ENCODE measurements around the gene CFDP1. TPM values are rescaled to one million over a fixed set of nuclear protein-coding genes. Genes with fewer than 3 reads are reported as not detected.

Gene CFDP1
- total and polyA plus RNA-seq, 2 of the 13 experiments (the other 11 are each of a cell fraction or from before 2014, with no cell fraction given): 78.6 to 153 TPM

DNA sequence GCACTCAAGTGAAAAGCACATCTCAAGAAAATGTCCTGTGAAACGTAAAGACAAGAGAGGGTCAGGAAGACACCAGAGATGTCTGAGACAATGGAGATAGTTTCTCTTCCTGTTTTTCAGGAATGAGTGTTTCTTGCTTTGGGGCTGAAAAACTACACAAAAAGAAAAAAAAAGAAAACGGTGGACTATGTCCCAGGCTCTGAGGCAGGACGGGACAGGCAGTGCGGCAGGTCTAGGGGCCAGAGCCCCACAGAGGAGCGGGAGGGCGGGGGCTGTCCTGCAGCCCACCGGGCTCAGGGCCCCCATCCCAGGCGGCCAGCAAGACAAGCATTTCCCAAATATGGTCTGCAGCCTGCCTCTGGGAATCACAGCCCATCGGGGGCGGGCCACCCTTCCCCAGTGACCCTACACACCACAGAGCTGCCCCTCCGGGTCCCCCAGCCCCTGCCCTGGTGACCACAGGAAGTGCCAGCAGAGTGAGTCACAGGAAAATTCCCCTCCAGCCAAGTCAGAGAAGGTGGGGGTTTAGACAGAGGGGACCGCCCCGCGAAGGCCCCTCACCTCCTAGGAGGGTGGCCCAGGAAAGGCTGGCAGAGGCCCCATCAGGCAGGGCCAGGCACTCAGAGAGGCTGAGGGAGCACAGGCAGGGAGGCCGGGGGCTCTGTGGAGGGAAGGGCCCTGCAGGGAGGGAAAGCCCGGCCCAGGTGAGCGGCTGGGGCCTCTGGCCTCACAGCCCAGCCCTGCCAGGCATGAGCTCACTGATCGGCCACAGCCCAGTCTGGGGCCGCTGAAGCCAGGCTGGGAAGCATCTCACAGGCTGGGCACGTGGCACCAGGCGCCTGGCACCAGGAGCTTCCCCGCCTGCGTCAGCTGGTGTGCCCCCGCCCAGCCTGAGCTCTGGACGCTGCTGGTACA, 188.2 kb downstream of the CFDP1 start (continued):
- TF ChIP-seq ZNF503 (CRISPR knock-in tag; IDR thresholded peaks at IDR 0.05) (peak; percentile 93; the same call in 1 of the 2 replicates), ZNF558 (CRISPR knock-in tag; IDR thresholded peaks at IDR 0.05; ENCODE audit: borderline replicate concordance) (peak; percentile 66; the same call in 1 of the 2 replicates), ZNF784 (CRISPR knock-in tag; IDR thresholded peaks at IDR 0.05; ENCODE audit: borderline replicate concordance) (peak; percentile 93), DDIT3 (CRISPR knock-in tag; IDR thresholded peaks at IDR 0.05) (no peak), GABPA (IDR thresholded peaks at IDR 0.05; ENCODE audit: low read depth, low read length) (no peak), GABPA (CRISPR knock-in tag; IDR thresholded peaks at IDR 0.05; ENCODE audit: low read depth) (peak; percentile 91), HCFC1 (IDR thresholded peaks at IDR 0.05; ENCODE audit: low read depth, low read length) (no peak; the same call in 1 of the 2 replicates), TIGD3 (CRISPR knock-in tag; IDR thresholded peaks at IDR 0.05; ENCODE audit: borderline replicate concordance) (0 out of 2 replicates have a peak, but pooled peaks have one; percentile 9), ZNF703 (CRISPR knock-in tag; IDR thresholded peaks at IDR 0.05; ENCODE audit: borderline replicate concordance) (0 out of 2 replicates have a peak, but pooled peaks have one; percentile 27), IRF2 (CRISPR knock-in tag; IDR thresholded peaks at IDR 0.05) (peak; percentile 94), IRF1 (CRISPR knock-in tag; IDR thresholded peaks at IDR 0.05; ENCODE audit: low read depth) (no peak; the same call in 1 of the 2 replicates), ZNF570 (CRISPR knock-in tag; IDR thresholded peaks at IDR 0.05; ENCODE audit: borderline replicate concordance) (no peak), STAT5B (CRISPR knock-in tag; IDR thresholded peaks at IDR 0.05) (no peak), ZNF749 (CRISPR knock-in tag; IDR thresholded peaks at IDR 0.05; ENCODE audit: borderline replicate concordance) (peak; percentile 85; the same call in 1 of the 2 replicates), ZNF713 (CRISPR knock-in tag; IDR thresholded peaks at IDR 0.05) (peak; percentile 74; the same call in 1 of the 2 replicates), ZNF354B (CRISPR knock-in tag; IDR thresholded peaks at IDR 0.05) (peak; percentile 19; the same call in 1 of the 2 replicates), ZNF569 (CRISPR knock-in tag; IDR thresholded peaks at IDR 0.05; ENCODE audit: borderline replicate concordance) (peak; percentile 75; the same call in 1 of the 2 replicates)
- TF ChIP-seq, protein P1, sequence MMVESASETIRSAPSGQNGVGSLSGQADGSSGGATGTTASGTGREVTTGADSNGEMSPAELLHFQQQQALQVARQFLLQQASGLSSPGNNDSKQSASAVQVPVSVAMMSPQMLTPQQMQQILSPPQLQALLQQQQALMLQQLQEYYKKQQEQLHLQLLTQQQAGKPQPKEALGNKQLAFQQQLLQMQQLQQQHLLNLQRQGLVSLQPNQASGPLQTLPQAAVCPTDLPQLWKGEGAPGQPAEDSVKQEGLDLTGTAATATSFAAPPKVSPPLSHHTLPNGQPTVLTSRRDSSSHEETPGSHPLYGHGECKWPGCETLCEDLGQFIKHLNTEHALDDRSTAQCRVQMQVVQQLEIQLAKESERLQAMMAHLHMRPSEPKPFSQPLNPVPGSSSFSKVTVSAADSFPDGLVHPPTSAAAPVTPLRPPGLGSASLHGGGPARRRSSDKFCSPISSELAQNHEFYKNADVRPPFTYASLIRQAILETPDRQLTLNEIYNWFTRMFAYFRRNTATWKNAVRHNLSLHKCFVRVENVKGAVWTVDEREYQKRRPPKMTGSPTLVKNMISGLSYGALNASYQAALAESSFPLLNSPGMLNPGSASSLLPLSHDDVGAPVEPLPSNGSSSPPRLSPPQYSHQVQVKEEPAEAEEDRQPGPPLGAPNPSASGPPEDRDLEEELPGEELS (CRISPR knock-in tag; IDR thresholded peaks at IDR 0.05): peak; percentile 92
- TF ChIP-seq, protein P2, sequence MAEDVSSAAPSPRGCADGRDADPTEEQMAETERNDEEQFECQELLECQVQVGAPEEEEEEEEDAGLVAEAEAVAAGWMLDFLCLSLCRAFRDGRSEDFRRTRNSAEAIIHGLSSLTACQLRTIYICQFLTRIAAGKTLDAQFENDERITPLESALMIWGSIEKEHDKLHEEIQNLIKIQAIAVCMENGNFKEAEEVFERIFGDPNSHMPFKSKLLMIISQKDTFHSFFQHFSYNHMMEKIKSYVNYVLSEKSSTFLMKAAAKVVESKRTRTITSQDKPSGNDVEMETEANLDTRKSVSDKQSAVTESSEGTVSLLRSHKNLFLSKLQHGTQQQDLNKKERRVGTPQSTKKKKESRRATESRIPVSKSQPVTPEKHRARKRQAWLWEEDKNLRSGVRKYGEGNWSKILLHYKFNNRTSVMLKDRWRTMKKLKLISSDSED (CRISPR knock-in tag; IDR thresholded peaks at IDR 0.05): no peak

All from HepG2 (cell line).